GM23338 (cell line): Measurements from ENCODE around the gene CHCHD5. TPM values are rescaled to one million over a fixed set of nuclear protein-coding genes. Genes with fewer than 3 reads are reported as not detected.

Experiments
- ATAC-seq: fragments of 200-7000 bp; cut with Tn5 transposase; 3 replicates; pipeline ENCODE4 v1.9.1; 2020
- DNase-seq: peaks from one replicate; pipeline ENCODE4 v3.0.0-alpha.2; 2015; ENCODE audit warnings: low spot score
- H2AFZ ChIP-seq: fragments of 200-600 bp; sonication (generic); 2 replicates; pipeline ENCODE4 v1.8.0; 2016; ENCODE audit warnings: antibody characterized with exemption, mild to moderate bottlenecking, moderate library complexity
- H3F3A ChIP-seq: fragments of 200-600 bp; sonication (generic); replicated peaks from 2 replicates; pipeline ENCODE4 v1.8.0; 2017; ENCODE audit warnings: antibody characterized with exemption, mixed run types, low read depth
- H3K27ac ChIP-seq: fragments of 200-600 bp; sonication (generic); 2 replicates; pipeline ENCODE4 v1.6.1; 2016; ENCODE audit warnings: low read depth
- H3K27me3 ChIP-seq: fragments of 200-600 bp; sonication (generic); 2 replicates; pipeline ENCODE4 v1.8.0; 2016; ENCODE audit warnings: mild to moderate bottlenecking, mixed run types, moderate library complexity; ENCODE audit not compliant: insufficient read depth
- H3K36me3 ChIP-seq: fragments of 200-600 bp; sonication (generic); 2 replicates; pipeline ENCODE4 v1.8.0; 2016; ENCODE audit warnings: mild to moderate bottlenecking; ENCODE audit not compliant: insufficient read depth
- H3K4me1 ChIP-seq: fragments of 200-600 bp; sonication (generic); 2 replicates; pipeline ENCODE4 v1.8.0; 2016; ENCODE audit warnings: mild to moderate bottlenecking, moderate library complexity; ENCODE audit not compliant: insufficient read depth
- H3K4me2 ChIP-seq: fragments of 200-600 bp; sonication (generic); 2 replicates; pipeline ENCODE4 v1.7.1; 2017; ENCODE audit warnings: mixed run types
- H3K4me3 ChIP-seq: fragments of 200-600 bp; sonication (generic); 2 replicates; pipeline ENCODE4 v1.6.1; 2016; ENCODE audit warnings: mixed run types
- H3K79me2 ChIP-seq: fragments of 200-600 bp; sonication (generic); replicated peaks from 2 replicates; pipeline ENCODE4 v1.8.0; 2017; ENCODE audit warnings: mild to moderate bottlenecking; ENCODE audit not compliant: insufficient read depth
- H3K9me2 ChIP-seq: fragments of 200-600 bp; sonication (generic); 2 replicates; pipeline ENCODE4 v1.8.0; 2017; ENCODE audit not compliant: insufficient read depth
- H4K20me1 ChIP-seq: fragments of 200-600 bp; sonication (generic); replicated peaks from 2 replicates; pipeline ENCODE4 v1.8.0; 2017; ENCODE audit warnings: mild to moderate bottlenecking; ENCODE audit not compliant: insufficient read depth
- H3K27ac Mint-ChIP-seq: 2 replicates; pipeline ENCODE4 v1.8.0; 2020; ENCODE audit warnings: inconsistent platforms, mild to moderate bottlenecking, moderate library complexity, mixed read lengths
- H3K27me3 Mint-ChIP-seq: 3 replicates; pipeline ENCODE4 v1.8.0; 2022; ENCODE audit warnings: low read depth, mild to moderate bottlenecking, moderate library complexity, mixed read lengths, inconsistent platforms; ENCODE audit not compliant: insufficient read depth, poor library complexity
- H3K36me3 Mint-ChIP-seq: 3 replicates; pipeline ENCODE4 v1.8.0; 2021; ENCODE audit warnings: low read depth, mild to moderate bottlenecking, inconsistent platforms, moderate library complexity, mixed read lengths
- H3K4me1 Mint-ChIP-seq: 3 replicates; pipeline ENCODE4 v1.8.0; 2020; ENCODE audit warnings: mild to moderate bottlenecking, inconsistent platforms, mixed read lengths
- H3K4me3 Mint-ChIP-seq: 3 replicates; pipeline ENCODE4 v1.8.0; 2021; ENCODE audit warnings: moderate library complexity, mild to moderate bottlenecking, inconsistent platforms, mixed read lengths
- H3K9me3 Mint-ChIP-seq: 3 replicates; pipeline ENCODE4 v1.8.0; 2020; ENCODE audit warnings: moderate library complexity, mild to moderate bottlenecking, inconsistent platforms, mixed read lengths
- CTCF ChIP-seq, 2 experiments: fragments of 200-600 bp in 1 of 2; sonication (generic) in 1 of 2; conservative IDR thresholded peaks; 2 replicates each; pipeline versions ENCODE4 v1.5.1 to v1.6.1; 2016 to 2017; ENCODE audit warnings: antibody characterized with exemption in 2 of 2, low read depth in 2 of 2, mild to moderate bottlenecking in 2 of 2, moderate library complexity in 1 of 2
- EZH2phosphoT487 ChIP-seq: fragments of 200-600 bp; sonication (generic); IDR thresholded peaks from one replicate; pipeline ENCODE4 v1.8.1; 2018; ENCODE audit warnings: antibody characterized with exemption; ENCODE audit not compliant: unreplicated experiment
- STAT1 ChIP-seq: IDR thresholded peaks from one replicate; pipeline ENCODE4 v1.6.1; 2016; ENCODE audit warnings: antibody characterized with exemption; ENCODE audit not compliant: unreplicated experiment
- polyA plus RNA-seq: library from polyadenylated mRNA; unstranded; fragments of >200 nt; fragmentation: Nextera tagmentation; extraction: Ambion mirVana; gene quantifications from 2 replicates; pipeline ENCODE4 v1.2.1, GENCODE V29; 2016
- total RNA-seq: library from RNA; depleted of rRNA; stranded (reverse); fragments of >200 nt; shearing (Covaris generic); gene quantifications from 2 replicates; pipeline ENCODE4 v1.2.3, GENCODE V29; 2014

Gene CHCHD5
- total and polyA plus RNA-seq, 2 experiments from 2014 or later: 15.5 to 69.9 TPM

- H4K20me1 ChIP-seq: no peaks in the 10 kb centered on the region
- Mint-ChIP-seq H3K4me1 (peaks cover 30% of the 10 kb centered on the region), H3K4me3 (no peak overlapping the region), H3K36me3 (no peaks in the 10 kb centered on the region), H3K27ac (no peak overlapping the region), H3K27me3 (peaks cover 9% of the 10 kb centered on the region), H3K9me3 (no peaks in the 10 kb centered on the region)
- H3K36me3 ChIP-seq: no peaks in the 10 kb centered on the region
- H3K9me2 ChIP-seq: no peaks in the 10 kb centered on the region
- TF ChIP-seq STAT1 (no peak), CTCF (conservative IDR thresholded peaks at IDR 0.05; ENCODE audit: low read depth in 2 of 2) (peak; percentile 78 to 96), EZH2phosphoT487 (no peak)
- DNase-seq (peak; percentile 72), ATAC-seq (peak; percentile 82)
- no peak overlapping the region for H3K4me2 ChIP-seq
- no peaks in the 10 kb centered on the region for H3F3A ChIP-seq
- 0 out of 2 replicates have a peak overlapping the region, but pooled peaks have one; percentile 38 for H2AFZ ChIP-seq
- no peak overlapping the region for H3K4me3 ChIP-seq
- H3K27ac ChIP-seq: no peak overlapping the region
- H3K79me2 ChIP-seq: no peaks in the 10 kb centered on the region
- peaks cover 13% of the 10 kb centered on the region for H3K4me1 ChIP-seq
- no peaks in the 10 kb centered on the region for H3K27me3 ChIP-seq
Measured at GRCh38 chr2:112626604-112627059, 42.2 kb downstream of the CHCHD5 start.

- H3K9me3 Mint-ChIP-seq: no peaks in the 10 kb centered on the region
- peaks cover 16% of the 10 kb centered on the region for H3K4me1 ChIP-seq
- no peak for ATAC-seq
Measured at GRCh38 chr2:112627060-112628040, 42.9 kb downstream of the CHCHD5 start.

More at GRCh38 chr2:112627060-112628040, 42.9 kb downstream of the CHCHD5 start:
- Histone ChIP-seq H3F3A (no peaks in the 10 kb centered on the region), H3K36me3 (no peaks in the 10 kb centered on the region), H3K9me2 (no peaks in the 10 kb centered on the region), H3K4me3 (no peak overlapping the region), H2AFZ (0 out of 2 replicates have a peak overlapping the region, but pooled peaks have one; percentile 38), H4K20me1 (no peaks in the 10 kb centered on the region), H3K27me3 (no peaks in the 10 kb centered on the region), H3K27ac (no peak overlapping the region), H3K79me2 (no peaks in the 10 kb centered on the region), H3K4me2 (no peak overlapping the region)
- DNase-seq: no peak
- peaks cover 27% of the 10 kb centered on the region for H3K4me1 Mint-ChIP-seq
- H3K27ac Mint-ChIP-seq: no peak overlapping the region
- peaks cover 6% of the 10 kb centered on the region for H3K27me3 Mint-ChIP-seq
- H3K36me3 Mint-ChIP-seq: no peaks in the 10 kb centered on the region
- no peak overlapping the region for H3K4me3 Mint-ChIP-seq
- TF ChIP-seq CTCF (conservative IDR thresholded peaks at IDR 0.05; ENCODE audit: low read depth in 2 of 2): no peak
- TF ChIP-seq STAT1: no peak
